ENCODE results near the gene ZNF100. TPM values are rescaled to one million over a fixed set of nuclear protein-coding genes. Genes with fewer than 3 reads are reported as not detected.

Gene ZNF100
- polyA plus RNA-seq, 1 of the 3 experiments (the other 2 are of a cell fraction): 1.1 TPM

DNA sequence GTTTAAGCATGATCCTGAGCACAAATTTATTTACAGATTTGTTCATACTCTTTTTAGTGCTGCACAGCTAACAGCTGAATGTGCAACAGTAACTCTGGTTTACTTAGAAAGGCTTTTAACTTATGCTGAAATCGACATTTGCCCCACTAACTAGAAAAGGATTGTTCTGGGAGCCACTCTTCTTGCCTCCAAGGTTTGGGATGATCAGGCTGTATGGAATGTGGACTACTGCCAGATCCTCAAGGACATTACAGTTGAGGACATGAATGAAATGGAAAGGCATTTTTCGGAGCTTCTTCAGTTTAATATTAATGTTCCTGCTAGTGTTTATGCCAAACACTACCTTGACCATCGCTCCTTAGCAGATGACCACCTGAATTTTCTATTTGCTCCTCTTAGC is 16.0 kb downstream of the ZNF100 start:
- Histone ChIP-seq H3K4me3 (ENCODE audit: low read depth in 2 of 2, low read length in 1 of 2) (no peak overlapping the region), H3F3A (replicated peaks; ENCODE audit: insufficient read depth) (no peaks in the 10 kb centered on the region), H3K9me3 (peaks cover 3% of the 10 kb centered on the region; the same call in 1 of the 2 replicates), H3K36me3 (replicated peaks in 1 of 2; ENCODE audit: control insufficient read depth in 1 of 2, insufficient read depth in 2 of 2, low read length in 1 of 2) (peaks cover 0 to 31% of the 10 kb centered on the region in 2 experiments), H3K9ac (no peak overlapping the region), H3K9me2 (no peaks in the 10 kb centered on the region), H3K27me3 (ENCODE audit: insufficient read depth) (no peaks in the 10 kb centered on the region), H3K4me1 (ENCODE audit: control insufficient read depth in 1 of 2, insufficient read depth in 2 of 2, low read depth in 1 of 2, low read length in 1 of 2) (peaks cover 0 to 3% of the 10 kb centered on the region in 2 experiments; a peak in 2 of 4 replicates), H4K20me1 (ENCODE audit: insufficient read depth) (no peaks in the 10 kb centered on the region), H3K4me2 (no peak overlapping the region; the same call in 1 of the 2 replicates), H3K27ac (ENCODE audit: low read depth in 2 of 2, low read length in 1 of 2) (no peak overlapping the region), H3K79me2 (ENCODE audit: insufficient read depth) (peaks cover 44% of the 10 kb centered on the region; the same call in 1 of the 2 replicates), H2AFZ (ENCODE audit: low read depth) (no peak overlapping the region)
- TF ChIP-seq RXRA (IDR thresholded peaks at IDR 0.05; ENCODE audit: borderline replicate concordance, low read depth): no peak
- TF ChIP-seq SIN3A (IDR thresholded peaks at IDR 0.05; ENCODE audit: borderline replicate concordance, low read depth, low read length): no peak
- TF ChIP-seq GATA2 (CRISPR knock-in tag; IDR thresholded peaks at IDR 0.05): no peak
- TF ChIP-seq MEF2A (IDR thresholded peaks at IDR 0.05; ENCODE audit: borderline replicate concordance, low read depth): no peak
- TF ChIP-seq, protein P1, sequence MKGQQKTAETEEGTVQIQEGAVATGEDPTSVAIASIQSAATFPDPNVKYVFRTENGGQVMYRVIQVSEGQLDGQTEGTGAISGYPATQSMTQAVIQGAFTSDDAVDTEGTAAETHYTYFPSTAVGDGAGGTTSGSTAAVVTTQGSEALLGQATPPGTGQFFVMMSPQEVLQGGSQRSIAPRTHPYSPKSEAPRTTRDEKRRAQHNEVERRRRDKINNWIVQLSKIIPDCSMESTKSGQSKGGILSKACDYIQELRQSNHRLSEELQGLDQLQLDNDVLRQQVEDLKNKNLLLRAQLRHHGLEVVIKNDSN (IDR thresholded peaks at IDR 0.05; ENCODE audit: borderline replicate concordance, low read depth): no peak
- no peak for TF ChIP-seq POLR2AphosphoS5 (IDR thresholded peaks at IDR 0.05; ENCODE audit: low read depth, low read length)
- TF ChIP-seq JUND (IDR thresholded peaks at IDR 0.05): no peak
- no peak for TF ChIP-seq SMC3 (IDR thresholded peaks at IDR 0.05; ENCODE audit: low read depth, low read length)
- 87% methylated on average over 3 of the region's 3 CpGs for WGBS (ENCODE audit: low lambda C conversion rate)
- ChIA-PET POLR2A (no interaction called here), CTCF (no interaction called here)
- DNase-seq: no peak

DNA sequence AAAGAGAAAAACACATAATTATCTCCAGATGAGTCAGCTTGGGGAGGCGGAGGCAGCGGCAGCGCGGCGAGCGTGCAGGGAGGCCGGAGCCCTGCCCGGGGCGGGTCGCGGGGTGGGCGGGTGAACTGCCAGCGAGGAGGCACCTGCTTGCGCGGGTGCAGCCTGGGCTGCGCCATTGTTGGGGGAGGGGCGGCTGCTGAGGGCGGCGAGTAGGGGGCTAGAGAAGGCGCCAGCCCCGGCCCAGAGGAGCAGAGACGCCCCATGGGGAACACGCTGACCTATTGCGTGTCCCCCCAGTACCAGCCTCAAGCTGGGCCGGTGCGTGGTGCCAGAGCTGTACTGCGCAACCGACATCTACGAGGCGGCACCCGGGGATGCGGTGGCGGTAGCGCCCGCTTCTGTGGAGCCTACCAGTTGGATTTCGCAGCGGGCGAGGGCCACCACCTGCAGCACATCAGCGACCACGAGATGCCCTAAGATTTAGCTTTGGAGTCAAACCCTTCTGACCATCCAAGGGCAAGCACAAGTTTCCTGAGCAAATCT is 16.7 kb downstream of the ZNF100 start:
- Histone ChIP-seq H3K79me2 (ENCODE audit: insufficient read depth) (peaks cover 42% of the 10 kb centered on the region; the same call in 1 of the 2 replicates), H2AFZ (ENCODE audit: low read depth) (no peak overlapping the region), H3K9me2 (no peaks in the 10 kb centered on the region), H3K36me3 (replicated peaks in 1 of 2; ENCODE audit: control insufficient read depth in 1 of 2, insufficient read depth in 2 of 2, low read length in 1 of 2) (peaks cover 0 to 29% of the 10 kb centered on the region in 2 experiments), H3K4me3 (ENCODE audit: low read depth in 2 of 2, low read length in 1 of 2) (no peak overlapping the region), H3K27ac (ENCODE audit: low read depth in 2 of 2, low read length in 1 of 2) (no peak overlapping the region), H4K20me1 (ENCODE audit: insufficient read depth) (no peaks in the 10 kb centered on the region), H3K27me3 (ENCODE audit: insufficient read depth) (no peaks in the 10 kb centered on the region), H3K4me2 (no peak overlapping the region), H3K4me1 (ENCODE audit: control insufficient read depth in 1 of 2, insufficient read depth in 2 of 2, low read depth in 1 of 2, low read length in 1 of 2) (peaks cover 0 to 3% of the 10 kb centered on the region in 2 experiments; a peak in 2 of 4 replicates), H3F3A (replicated peaks; ENCODE audit: insufficient read depth) (no peaks in the 10 kb centered on the region), H3K9ac (no peak overlapping the region), H3K9me3 (peaks cover 3% of the 10 kb centered on the region; the same call in 1 of the 2 replicates)
- DNase-seq: peak; percentile 22
- WGBS (ENCODE audit: low lambda C conversion rate): 92% methylated on average over 16 of the region's 40 CpGs
- TF ChIP-seq, protein P2, sequence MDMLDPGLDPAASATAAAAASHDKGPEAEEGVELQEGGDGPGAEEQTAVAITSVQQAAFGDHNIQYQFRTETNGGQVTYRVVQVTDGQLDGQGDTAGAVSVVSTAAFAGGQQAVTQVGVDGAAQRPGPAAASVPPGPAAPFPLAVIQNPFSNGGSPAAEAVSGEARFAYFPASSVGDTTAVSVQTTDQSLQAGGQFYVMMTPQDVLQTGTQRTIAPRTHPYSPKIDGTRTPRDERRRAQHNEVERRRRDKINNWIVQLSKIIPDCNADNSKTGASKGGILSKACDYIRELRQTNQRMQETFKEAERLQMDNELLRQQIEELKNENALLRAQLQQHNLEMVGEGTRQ (IDR thresholded peaks at IDR 0.05; ENCODE audit: borderline replicate concordance, low read depth, low read length): no peak
- no peak for TF ChIP-seq FOXM1 (IDR thresholded peaks at IDR 0.05; ENCODE audit: low read depth)
- ChIA-PET CTCF (no interaction called here), POLR2A (no interaction called here)

Data from SK-N-SH (cell line).